Nucleus accumbens (tissue), 56 donors: ENCODE measurements around the gene ANKMY1.
"Not testable (repeated sequence)": the region's sequence is repeated elsewhere in the genome, so short reads cannot be mapped to it uniquely, and the experiment has no call there.

ENCODE experiments used
- DNase-seq, 56 donors: peaks; one replicate each; lab custom pipeline; 2025; lab: John Stamatoyannopoulos, UW

Gene ANKMY1

DNA sequence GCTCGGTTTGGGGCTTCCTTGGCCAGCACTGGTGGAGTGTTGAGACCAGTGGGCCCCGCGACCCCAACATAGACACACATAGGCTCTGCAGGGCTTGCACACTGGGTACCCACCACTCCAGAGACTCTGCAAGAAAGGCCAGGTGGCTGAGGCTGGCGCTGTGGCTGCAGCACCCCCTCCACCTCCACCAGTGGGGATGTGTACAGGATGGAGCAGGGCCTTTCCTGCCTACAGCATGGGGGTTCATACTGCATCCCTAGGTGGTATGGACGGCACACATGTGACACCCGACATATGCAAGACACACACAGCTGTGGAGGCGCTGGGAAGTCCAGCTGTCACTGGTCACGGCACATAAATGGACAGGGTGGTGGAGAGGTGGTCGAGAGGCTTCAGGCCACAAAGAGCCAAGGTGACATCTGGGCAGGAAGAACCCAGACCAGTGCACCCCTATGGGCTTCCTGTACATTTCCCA, 11.8 kb upstream of the ANKMY1 start:
- no peak for DNase-seq

DNA sequence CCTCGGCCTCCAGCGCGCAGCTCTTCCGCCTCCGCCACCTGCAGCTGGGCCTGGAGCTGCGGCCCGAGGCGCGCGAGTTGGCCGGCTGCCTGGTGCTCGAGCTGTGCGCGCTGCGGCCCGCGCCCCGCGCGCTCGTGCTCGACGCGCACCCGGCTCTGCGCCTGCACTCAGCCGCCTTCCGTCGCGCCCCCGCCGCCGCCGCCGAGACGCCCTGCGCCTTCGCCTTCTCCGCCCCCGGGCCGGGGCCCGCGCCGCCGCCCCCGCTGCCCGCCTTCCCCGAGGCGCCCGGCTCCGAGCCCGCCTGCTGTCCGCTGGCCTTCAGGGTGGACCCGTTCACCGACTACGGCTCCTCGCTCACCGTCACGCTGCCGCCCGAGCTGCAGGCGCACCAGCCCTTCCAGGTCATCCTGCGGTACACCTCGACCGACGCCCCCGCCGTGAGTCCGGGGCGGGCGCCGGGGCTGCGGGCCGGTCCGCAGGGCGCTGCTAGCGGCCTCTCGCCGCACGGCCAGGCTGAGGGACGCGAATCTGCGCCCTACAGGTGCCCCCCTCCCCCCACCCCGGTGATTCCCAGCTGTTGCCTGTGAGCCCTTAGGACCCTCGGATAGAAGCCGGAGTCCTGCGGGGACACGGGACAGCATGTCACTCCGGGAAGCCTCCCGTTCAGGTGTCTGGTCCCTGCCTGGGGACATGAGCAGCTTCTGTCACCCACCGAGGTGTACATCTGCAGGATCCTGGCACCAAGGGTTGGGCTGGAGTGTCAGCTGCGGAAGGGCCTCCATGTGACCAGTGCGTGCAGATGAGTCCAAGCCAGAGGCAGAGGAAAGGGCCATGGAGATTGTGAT, 11.1 kb upstream of the ANKMY1 start:
- DNase-seq, result peak in 42 of 56 donors; percentile 26 to 77 (median 44)

DNA sequence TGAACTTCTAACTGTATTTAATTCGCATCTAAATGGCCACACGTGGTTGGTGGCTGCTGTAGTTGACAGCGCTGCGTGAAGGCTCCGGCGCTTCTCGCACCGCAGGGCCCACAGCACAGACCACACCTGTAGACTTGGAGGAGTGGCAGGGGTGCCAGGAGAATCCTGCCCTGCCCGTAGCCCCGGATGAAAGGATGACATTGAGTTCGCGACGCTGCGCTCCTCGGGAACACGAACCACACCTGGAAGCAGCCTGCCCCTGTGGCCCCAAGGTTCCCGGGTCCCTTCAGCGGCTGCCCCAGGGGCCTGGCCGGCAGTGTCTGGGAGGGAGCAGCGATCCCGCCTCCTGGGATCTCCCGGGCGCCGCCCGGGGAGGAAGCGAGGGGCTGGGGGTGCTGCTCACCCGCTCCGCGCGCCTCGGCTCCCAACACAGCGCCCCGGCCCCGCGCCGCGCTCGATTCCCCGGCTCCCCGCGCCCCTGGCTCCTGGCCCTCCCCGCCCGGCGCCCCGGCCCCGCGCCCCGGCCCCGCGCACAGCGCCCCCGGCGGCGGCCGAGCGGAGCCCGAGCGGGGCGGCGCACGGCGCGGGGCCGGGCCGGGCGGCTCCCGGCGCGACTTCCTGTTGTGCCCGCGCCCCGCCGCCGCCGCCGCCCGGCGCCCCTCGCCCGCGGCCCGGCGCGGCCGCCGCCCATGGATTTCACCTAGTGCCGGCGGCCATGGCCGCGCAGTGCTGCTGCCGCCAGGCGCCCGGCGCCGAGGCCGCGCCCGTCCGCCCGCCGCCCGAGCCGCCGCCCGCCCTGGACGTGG, 10.3 kb upstream of the ANKMY1 start, which contains the start of gene RNPEPL1:
Gene RNPEPL1 (plus strand): TSS at position 613 of the 806 bp plus-strand sequence. CDS start 103 bp downstream, at position 716.
- peak in 12 of 56 donors; percentile 23 to 69 (median 40) for DNase-seq

DNA sequence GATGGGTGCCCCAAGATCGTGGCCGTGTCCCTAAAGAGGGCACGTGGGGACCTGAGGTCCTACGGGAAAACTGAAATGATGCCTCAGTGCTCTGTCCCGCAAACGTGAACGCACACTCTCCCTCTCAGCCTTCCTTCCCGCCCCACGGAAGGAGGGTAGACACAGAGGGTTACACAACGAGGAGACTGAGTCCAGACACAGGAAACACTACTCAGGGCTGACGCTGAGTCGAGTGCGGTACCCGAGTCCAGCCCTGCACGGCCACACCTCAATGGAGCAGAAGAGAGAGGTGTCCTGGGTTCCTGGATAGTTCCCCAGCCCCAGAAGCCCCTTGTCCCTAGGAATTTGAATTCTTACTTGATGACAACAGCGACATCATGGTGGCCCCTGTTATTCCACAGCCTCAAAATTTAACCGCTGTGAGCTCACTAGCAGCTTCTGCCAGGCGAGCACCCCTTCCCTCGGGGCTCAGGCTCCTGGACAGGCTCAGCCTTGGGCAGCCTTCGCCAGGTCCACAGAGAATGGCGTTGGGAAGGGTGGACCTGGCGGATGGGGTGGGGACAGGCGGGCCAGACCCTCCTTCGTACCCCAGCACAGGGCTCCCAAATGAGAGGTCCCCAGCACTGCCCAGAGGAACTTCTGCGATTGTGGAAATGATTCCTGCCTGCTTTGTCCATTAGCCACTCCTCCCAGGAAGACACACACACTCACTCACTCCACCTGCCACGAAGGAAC, 9.5 kb upstream of the ANKMY1 start:
- no peak for DNase-seq

DNA sequence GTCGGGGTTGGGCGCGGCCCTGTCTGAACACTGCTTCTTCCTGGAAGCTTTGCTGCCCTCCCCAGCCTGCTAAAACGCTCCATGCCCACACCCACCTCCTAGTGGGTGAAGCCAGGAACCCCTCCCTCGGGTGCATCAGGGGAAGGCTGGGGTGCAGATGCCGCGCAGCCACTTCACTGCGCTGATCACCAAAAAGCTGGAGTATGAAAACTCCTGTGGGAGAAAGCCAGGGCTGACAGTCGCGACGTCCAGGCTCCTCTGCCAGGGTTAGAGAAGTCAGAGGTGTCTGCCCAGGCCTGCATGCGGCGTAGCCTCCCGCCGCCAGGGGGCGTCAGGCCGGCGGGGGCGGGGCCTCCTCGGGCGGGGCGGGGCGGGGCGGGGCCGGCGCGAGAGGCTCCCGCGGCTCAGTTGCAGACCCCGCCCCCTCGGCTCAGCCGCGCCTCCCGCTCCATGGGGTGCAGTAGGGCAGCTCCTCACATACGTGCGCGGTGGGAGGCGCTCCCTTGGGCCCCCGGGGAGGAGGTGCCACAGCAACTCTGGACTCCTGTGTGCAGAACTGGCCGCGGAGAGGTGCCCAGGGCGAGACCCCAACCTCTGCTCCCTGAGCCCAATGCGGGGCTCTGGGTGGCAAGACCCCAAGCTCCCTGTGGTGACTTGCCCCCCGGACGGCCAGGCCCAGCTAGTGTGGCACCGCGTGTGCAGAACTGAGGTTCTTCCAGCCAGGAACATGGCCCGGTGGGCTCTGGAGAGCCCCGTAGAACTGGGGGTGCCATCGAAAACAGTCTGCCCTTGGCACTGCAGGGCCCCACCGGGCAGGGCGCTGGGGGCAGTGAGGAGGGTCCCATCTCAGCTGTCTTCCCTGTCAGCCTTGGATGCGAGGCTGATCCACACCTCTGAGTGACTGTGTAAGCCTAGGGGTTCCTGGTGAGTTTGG, 8.7 kb upstream of the ANKMY1 start:
- DNase-seq, result peak in 55 of 56 donors; percentile 27 to 91 (median 77)

DNA sequence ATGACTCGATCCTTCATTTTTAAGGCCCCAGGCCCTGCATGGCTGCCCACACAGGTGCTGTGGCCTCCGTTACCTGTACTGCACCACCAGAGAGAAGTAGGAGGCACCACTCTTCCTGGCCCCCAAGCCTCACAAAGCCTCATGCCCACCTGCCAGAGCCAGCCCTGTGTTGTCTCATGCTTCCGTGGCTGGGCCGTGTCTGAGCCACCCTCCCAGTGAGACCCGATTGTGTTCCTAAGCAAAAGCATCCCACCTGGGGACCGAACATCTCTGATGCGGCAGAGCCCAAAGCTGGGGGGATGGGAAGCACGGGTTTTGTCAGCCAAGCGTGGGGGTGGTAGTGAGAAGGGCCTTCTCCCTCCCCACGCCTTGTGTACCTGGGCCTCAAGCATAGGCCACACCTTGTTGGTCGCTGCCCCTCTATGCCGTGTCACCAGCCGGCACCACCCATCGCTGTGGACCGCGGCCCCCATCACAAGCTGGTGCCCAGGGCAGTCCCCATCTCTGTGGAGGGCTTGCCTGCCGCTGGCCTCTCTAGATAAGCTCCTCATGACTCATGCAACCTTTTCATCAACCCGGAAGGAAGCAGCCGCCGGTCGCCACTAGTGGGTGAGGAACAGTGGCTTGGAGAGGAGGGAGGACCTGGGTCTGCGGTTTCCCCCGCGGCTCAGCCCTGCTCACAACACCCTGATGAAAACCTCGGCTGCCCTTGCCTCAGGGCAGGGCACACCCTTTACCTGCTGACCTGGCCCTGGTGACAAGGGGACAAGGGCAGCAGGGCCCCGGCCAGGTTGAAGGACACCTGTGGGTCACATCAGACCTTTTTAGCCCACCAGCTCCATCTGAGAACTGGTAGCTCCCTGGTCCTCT, 7.8 kb upstream of the ANKMY1 start:
- peak in 7 of 56 donors; percentile 23 to 51 (median 44) for DNase-seq

DNA sequence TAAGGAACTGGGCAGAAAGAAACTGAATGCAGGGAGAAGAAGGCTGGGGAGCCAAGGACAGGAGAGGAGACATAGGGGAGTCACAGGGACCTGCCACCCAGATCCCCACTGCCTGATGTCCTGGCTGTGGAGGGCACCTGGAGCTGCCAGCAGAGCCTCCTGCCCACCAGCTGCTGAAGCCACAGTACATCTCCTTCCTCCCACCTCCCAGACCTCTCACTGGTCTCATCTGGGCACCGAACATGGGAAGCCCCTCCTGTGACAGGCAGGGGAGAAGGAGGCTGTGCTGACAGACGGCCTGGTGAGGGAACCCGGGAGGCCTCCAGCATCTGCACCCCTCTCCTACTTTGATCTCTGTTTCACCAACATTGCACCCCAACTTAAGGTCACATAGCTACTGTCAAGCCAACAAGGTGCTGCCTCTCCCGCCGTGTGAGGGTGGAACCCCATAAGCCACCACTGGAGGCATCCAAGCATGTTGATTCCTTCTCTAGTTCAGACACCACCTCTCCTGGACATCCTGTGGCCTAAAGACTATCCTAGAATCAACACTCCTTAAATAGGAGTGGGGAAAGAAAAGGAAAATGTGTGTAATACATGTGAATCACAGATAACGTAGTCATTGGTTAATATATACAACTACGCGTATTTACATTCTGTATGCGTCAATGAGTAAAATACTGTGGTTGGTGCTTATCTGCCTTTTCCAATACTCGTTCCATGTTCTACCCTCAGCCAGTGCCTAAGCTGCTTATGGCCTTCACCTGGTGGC, 7.0 kb upstream of the ANKMY1 start:
- no peak for DNase-seq

DNA sequence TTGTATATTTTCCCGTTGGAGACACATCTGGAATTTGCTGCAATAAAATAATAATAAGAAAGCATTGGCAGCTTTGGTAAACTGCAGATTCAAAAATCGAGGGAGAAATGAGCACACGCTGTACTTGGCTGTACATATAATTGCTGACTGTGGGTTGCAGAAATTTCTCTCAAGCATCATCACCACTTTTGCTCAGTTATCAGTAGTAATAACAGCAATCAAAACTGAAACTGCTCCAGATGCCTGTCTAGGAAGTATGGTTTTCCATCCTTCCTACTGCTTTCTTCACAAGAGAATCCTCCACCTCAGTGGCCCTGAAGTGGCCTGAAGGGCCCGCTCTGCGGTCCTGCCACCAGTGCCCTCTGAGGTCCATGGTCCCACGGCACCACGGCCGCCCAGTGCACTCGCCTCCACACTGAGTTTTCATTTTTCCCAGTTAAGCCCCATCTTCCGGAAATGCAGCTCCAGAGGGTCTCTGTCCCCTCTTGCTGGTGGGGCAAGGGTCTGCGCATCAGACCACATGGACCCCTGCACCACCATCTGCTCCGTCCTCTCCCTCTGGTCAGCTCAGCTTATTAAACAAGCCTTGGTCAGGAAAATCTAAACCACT, 6.3 kb upstream of the ANKMY1 start:
- DNase-seq, result no peak

DNA sequence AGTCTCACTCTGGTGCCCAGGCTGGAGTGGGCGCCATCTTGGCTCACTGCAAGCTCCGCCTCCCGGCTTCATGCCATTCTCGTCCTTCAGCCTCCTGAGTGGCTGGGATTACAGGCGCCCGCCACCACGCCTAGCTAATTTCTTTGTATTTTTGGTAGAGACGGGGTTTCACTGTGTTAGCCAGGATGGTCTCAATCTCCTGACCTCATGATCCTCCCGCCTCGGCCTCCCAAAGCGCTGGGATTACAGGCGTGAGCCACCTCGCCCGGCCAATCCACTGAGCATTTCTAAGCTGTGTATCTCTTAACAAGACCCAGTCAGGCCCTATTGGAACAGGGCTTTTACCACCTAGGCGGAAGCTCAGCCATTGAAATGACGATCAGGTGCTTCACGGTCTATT, 5.4 kb upstream of the ANKMY1 start:
- DNase-seq, result not testable (repeated sequence)

DNA sequence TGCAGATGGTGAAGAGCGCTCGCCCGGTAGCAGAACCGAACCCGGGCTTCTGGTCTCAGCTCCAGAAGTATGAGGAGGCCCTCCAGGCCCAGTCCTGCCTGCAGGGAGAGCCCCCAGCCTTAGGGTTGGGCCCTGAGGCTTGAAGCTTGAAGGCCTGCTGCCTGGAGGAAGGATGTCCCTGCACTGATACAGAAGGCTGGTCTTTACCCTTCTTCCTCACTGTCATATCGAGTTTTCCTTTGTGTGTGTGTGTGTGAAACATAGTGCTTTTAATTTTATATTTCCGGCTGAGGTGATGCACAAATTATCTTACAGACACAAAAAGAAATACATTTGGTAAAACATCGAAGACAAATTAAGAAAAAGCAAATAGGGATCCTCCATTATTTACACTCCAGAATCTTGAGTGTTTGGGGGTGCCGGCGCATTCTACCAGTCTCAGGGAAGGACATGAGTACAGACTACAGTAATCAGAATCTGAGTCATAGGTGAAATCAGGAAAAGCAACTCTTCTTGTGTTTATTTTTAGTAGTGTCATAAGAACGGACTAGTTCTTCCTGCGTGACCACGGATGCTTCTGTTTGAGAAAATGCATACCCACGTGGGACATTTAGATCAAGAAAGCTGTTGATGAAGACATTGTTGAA, 3.7 kb upstream of the ANKMY1 start:
- no peak for DNase-seq

DNA sequence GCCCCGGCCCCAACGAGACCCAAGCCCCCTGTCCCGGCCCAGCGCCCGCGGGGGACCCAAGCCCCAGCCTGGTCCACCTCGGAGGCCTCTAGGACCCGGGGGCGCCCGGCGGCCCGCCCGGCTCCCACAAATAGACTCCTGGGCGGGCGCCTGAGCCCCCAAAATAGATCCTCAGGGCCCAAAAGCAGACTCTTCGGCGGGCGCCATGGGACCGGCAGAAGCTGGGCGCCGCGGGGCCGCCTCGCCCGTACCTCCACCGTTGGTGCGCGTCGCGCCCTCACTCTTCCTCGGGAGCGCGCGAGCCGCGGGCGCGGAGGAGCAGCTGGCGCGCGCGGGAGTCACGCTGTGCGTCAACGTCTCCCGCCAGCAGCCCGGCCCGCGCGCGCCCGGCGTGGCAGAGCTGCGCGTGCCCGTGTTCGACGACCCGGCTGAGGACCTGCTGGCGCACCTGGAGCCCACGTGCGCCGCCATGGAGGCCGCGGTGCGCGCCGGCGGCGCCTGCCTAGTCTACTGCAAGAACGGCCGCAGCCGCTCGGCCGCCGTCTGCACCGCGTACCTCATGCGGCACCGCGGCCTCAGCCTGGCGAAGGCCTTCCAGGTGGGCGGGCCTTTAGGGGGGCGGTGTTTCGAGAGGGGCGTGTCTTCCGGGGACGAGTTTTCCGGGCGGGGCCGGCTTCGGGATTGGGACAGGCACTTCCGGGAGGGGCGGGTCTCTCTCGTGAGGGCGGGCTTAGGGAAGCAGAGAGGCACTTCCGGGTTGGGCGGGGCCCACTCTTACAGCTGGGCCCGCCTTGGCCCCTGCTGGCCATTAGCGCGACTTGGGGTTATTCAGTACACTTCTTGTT, 2.9 kb upstream of the ANKMY1 start:
- DNase-seq, result peak; percentile 73 to 100 (median 98)

DNA sequence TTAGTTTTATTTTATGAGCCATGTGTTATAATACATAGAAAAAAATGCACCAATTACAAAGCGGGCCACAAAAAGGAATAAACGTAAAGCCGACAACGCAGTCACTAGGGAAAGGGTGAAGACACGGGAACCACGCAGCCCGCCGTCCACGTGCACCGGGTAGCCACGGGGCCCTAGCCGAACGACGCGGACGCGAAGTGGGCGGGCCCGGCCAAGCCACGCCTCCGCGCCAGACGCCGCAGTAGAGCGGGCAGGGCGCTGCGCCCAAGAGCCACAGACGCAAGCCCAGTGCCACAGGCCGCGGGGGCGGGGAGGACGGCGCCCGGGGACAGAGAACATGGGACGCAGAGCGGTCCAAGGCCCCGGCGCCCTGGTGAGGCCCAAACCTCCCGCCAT, 2.3 kb upstream of the ANKMY1 start, which contains the start of gene DUSP28:
Gene DUSP28 (plus strand): TSS at position 274 of the 396 bp plus-strand sequence. CDS start 328 bp downstream, outside the sequence.
- DNase-seq, result peak in 55 of 56 donors; percentile 52 to 95 (median 83)

DNA sequence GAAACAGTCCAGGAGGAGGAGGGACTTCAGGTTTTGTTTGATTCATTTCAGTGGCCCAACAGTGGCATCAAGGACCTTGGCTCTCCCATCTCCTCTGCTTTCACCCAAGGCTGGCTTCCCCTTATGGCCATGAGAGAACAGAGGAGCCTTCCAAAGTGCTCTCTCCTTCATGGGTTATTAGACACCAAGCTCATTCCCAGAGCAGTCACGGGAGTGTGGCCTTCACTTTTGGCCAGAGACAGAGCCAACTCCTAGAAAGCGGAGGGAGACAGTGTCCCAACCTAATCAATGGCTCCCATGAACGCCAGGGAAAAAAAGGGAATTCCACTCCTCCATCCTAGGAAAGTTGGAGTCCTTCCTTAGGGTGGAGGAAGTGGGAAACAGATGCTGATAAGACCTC, 1.5 kb upstream of the ANKMY1 start:
- DNase-seq, result no peak

DNA sequence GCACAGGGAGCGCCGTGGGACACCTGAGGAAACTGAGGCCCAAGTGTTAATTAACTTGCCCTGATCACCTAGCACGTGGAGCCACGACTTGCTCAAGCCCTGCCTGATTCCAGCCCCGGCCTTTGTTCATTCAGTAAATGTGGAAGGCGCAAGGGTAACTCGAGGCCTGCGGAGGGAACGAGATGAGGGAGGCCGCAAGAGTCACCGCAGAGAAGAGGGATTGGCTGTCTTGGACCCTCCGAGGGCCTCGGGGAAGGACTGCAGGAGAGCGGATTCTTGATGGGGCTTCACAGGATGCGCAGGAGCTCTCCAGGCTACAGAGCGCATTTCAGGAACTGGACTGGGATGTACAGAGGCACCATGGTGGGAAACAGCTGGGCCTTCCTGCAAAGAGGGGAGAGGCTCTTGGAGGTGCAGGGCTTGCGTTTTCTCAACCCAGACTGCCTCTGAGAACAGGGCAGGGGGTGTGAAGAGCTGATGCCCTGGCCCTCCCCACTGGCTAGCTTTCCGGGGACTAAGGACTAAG, 511 bp upstream of the ANKMY1 start:
- no peak for DNase-seq

DNA sequence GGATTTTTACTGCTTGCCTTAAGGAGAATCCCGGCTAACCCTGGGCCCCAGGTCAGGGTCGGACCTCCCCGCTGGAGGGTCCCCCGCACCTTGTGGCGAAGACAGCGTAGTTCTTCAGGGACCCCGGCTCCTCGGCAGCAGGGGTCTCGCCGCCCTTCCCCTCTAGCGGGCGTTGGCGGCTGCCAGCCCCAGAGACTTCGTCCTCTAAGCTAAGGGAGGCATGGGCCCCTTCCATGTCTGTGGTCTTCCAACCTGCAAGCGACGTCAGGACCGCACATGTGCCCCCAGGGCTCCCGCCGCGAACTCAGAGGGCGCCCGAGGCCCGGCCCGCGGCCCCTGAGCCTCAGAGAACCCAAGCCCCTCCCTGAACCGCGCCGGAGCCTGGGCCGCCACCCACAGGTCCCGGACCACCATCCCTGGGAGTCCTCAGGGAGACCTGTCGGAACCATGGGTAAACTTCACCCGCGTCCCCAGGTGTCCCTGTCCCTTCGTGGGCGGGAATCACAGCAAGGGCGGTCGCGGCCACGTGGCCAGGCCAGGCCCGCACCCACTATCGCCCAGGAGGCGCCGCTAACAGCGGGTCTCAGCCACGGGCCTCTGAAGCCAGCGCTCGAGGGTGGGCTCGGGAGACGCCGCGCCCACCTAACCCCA, 562 bp downstream of the ANKMY1 start:
- DNase-seq, result no peak
